A549 (cell line): ENCODE data around the gene KCNMA1. TPM values are rescaled to one million over a fixed set of nuclear protein-coding genes. Genes with fewer than 3 reads are reported as not detected.

Experiments
- ATAC-seq, 2 experiments: fragments of 200-7000 bp in 1 of 2; fragments of >200 bp in 1 of 2; cut with Nextera tagmentation in 1 of 2; cut with Tn5 transposase in 1 of 2; 3 replicates each; pipeline versions ENCODE4 v1.8.0 to v1.9.1; 2018 to 2020; ENCODE audit warnings: mild to moderate bottlenecking in 1 of 2, moderate library complexity in 1 of 2
- CTCF ChIA-PET: fragments of 300-600 bp; sonication (Branson Sonifier 250); formaldehyde crosslinking; extraction: SDS; loops from one replicate; lab custom pipeline; 2021; ENCODE audit warnings: antibody characterized with exemption, inconsistent platforms; lab: Yijun Ruan, JAX
- POLR2A ChIA-PET: fragments of 350-600 bp; formaldehyde crosslinking; extraction: SDS; loops from one replicate; lab custom pipeline; 2021; ENCODE audit warnings: antibody characterized with exemption, inconsistent platforms; lab: Yijun Ruan, JAX
- DNase-seq, 2 experiments: peaks; one replicate each; pipeline versions ENCODE4 v3.0.0 to v3.0.0-alpha.2; 2011 to 2016; ENCODE audit warnings: low read depth in 1 of 2, low spot score in 1 of 2
- FAIRE-seq: peaks from 2 replicates; lab custom pipeline; 2011; peaks lifted over from hg19 to GRCh38; lab: Jason Lieb, UNC
- H3K27ac ChIP-seq, 2 experiments: fragments of >200 bp; sonication (Bioruptor Twin); formaldehyde crosslinking; 3 replicates each; pipeline ENCODE4 v1.5.1; 2016 to 2017
- H3K4me1 ChIP-seq: fragments of >200 bp; sonication (Bioruptor Twin); formaldehyde crosslinking; 3 replicates; pipeline ENCODE4 v1.6.1; 2016
- H3K4me2 ChIP-seq: fragments of >200 bp; sonication (Bioruptor Twin); formaldehyde crosslinking; 3 replicates; pipeline ENCODE4 v1.6.1; 2016
- H3K4me3 ChIP-seq: fragments of >200 bp; sonication (Bioruptor Twin); formaldehyde crosslinking; 3 replicates; pipeline ENCODE4 v1.5.1; 2016
- H3K9me3 ChIP-seq: fragments of >200 bp; sonication (Bioruptor Twin); formaldehyde crosslinking; 3 replicates; pipeline ENCODE4 v1.6.1; 2016
- ATOH8 ChIP-seq: fragments of 250-450 bp; sonication (Bioruptor Pico); IDR thresholded peaks from 2 replicates; pipeline ENCODE4 v1.5.0; 2020; ENCODE audit warnings: low read depth, mild to moderate bottlenecking, moderate library complexity
- BCL3 ChIP-seq: fragments of >200 bp; sonication (Bioruptor Twin); formaldehyde crosslinking; IDR thresholded peaks from 3 replicates; pipeline ENCODE4 v1.6.1; 2016
- CBX8 ChIP-seq: fragments of 200-600 bp; sonication (generic); IDR thresholded peaks from 2 replicates; pipeline ENCODE4 v1.6.1; 2016
- CEBPB ChIP-seq, 2 experiments: fragments of >200 bp in 1 of 2; sonication (Bioruptor Twin) in 1 of 2; formaldehyde crosslinking in 1 of 2; IDR thresholded peaks; 2 replicates each; pipeline ENCODE4 v1.6.1; 2012 to 2016
- CHD4 ChIP-seq: fragments of 200-600 bp; sonication (generic); IDR thresholded peaks from 2 replicates; pipeline ENCODE4 v1.6.1; 2016; ENCODE audit warnings: antibody characterized with exemption, mild to moderate bottlenecking, borderline replicate concordance
- E2F6 ChIP-seq: IDR thresholded peaks from 2 replicates; pipeline ENCODE4 v1.6.1; 2012; ENCODE audit warnings: low read depth, borderline replicate concordance
- EHMT2 ChIP-seq: fragments of 200-600 bp; sonication (generic); IDR thresholded peaks from 2 replicates; pipeline ENCODE4 v1.6.1; 2016; ENCODE audit warnings: antibody characterized with exemption, low read depth, mild to moderate bottlenecking, moderate library complexity
- EP300 ChIP-seq, 2 experiments: fragments of >200 bp; sonication (Bioruptor Twin); formaldehyde crosslinking; IDR thresholded peaks; 2 replicates in 1 of 2; 3 replicates in 1 of 2; pipeline ENCODE4 v1.6.1; 2016 to 2017
- FOSB ChIP-seq: fragments of 250-450 bp; sonication (Bioruptor Pico); IDR thresholded peaks from 2 replicates; pipeline ENCODE4 v1.5.0; 2020; ENCODE audit warnings: mild to moderate bottlenecking, moderate library complexity
- FOSL2 ChIP-seq, 2 experiments: fragments of 450-650 bp in 1 of 2; fragments of >200 bp in 1 of 2; sonication (Bioruptor Twin) in 1 of 2; formaldehyde crosslinking; IDR thresholded peaks; 2 replicates each; pipeline versions ENCODE4 v1.5.0 to v1.6.1; 2016 to 2020; ENCODE audit warnings: mild to moderate bottlenecking in 1 of 2, moderate library complexity in 1 of 2
- FOXS1 ChIP-seq: fragments of 250-450 bp; sonication (Bioruptor Pico); IDR thresholded peaks from 2 replicates; pipeline ENCODE4 v1.5.0; 2020; ENCODE audit warnings: mild to moderate bottlenecking, moderate library complexity
- HDAC2 ChIP-seq: fragments of 200-600 bp; sonication (generic); IDR thresholded peaks from 2 replicates; pipeline ENCODE4 v1.6.1; 2016
- HOXB13 ChIP-seq: fragments of 250-450 bp; sonication (Bioruptor Pico); IDR thresholded peaks from 2 replicates; pipeline ENCODE4 v1.5.0; 2020; ENCODE audit warnings: low read depth, mild to moderate bottlenecking, moderate library complexity
- JUN ChIP-seq, 2 experiments: fragments of >200 bp; sonication (Bioruptor Twin); formaldehyde crosslinking; IDR thresholded peaks; 2 replicates in 1 of 2; 3 replicates in 1 of 2; pipeline ENCODE4 v1.6.1; 2016 to 2017
- MAX ChIP-seq: IDR thresholded peaks from 2 replicates; pipeline ENCODE4 v1.6.1; 2012
- MAZ ChIP-seq: fragments of 150-350 bp; IDR thresholded peaks from 2 replicates; pipeline ENCODE4 v1.6.1; 2014; ENCODE audit warnings: antibody characterized with exemption, low read depth, low read length, borderline replicate concordance
- MYC ChIP-seq: IDR thresholded peaks from 2 replicates; pipeline ENCODE4 v1.6.1; 2012; ENCODE audit warnings: mild to moderate bottlenecking, inconsistent platforms, low read length, improper control_type of control experiment, borderline replicate concordance
- NPAS2 ChIP-seq: fragments of 250-450 bp; sonication (Bioruptor Pico); IDR thresholded peaks from 2 replicates; pipeline ENCODE4 v1.8.0; 2022; ENCODE audit warnings: mild to moderate bottlenecking, moderate library complexity, borderline replicate concordance
- NR3C1 ChIP-seq: fragments of >200 bp; sonication (Bioruptor Twin); formaldehyde crosslinking; IDR thresholded peaks from 3 replicates; pipeline ENCODE4 v1.6.1; 2017
- PHF8 ChIP-seq: fragments of 200-600 bp; sonication (generic); IDR thresholded peaks from 2 replicates; pipeline ENCODE4 v1.6.1; 2016; ENCODE audit warnings: low read depth, mild to moderate bottlenecking, antibody characterized with exemption, moderate library complexity, borderline replicate concordance
- POLR2A ChIP-seq: IDR thresholded peaks from 2 replicates; pipeline ENCODE4 v1.6.1; 2012; ENCODE audit warnings: mild to moderate bottlenecking, low read length
- RARB ChIP-seq: fragments of 250-450 bp; sonication (Bioruptor Pico); IDR thresholded peaks from 2 replicates; pipeline ENCODE4 v1.8.0; 2021; ENCODE audit warnings: mild to moderate bottlenecking, moderate library complexity
- RCOR1 ChIP-seq: fragments of 150-350 bp; IDR thresholded peaks from 2 replicates; pipeline ENCODE4 v1.6.1; 2014; ENCODE audit warnings: antibody characterized with exemption, low read length, low read depth
- RFX5 ChIP-seq: fragments of 450-650 bp; IDR thresholded peaks from 2 replicates; pipeline ENCODE4 v1.7.1; 2014; ENCODE audit warnings: antibody characterized with exemption, mild to moderate bottlenecking, moderate library complexity
- RNF2 ChIP-seq: fragments of 200-600 bp; sonication (generic); IDR thresholded peaks from 2 replicates; pipeline ENCODE4 v1.6.1; 2016; ENCODE audit warnings: low read depth, mild to moderate bottlenecking, antibody characterized with exemption, moderate library complexity, borderline replicate concordance
- ZC3H11A ChIP-seq: fragments of 450-650 bp; IDR thresholded peaks from 2 replicates; pipeline ENCODE4 v1.6.1; 2014; ENCODE audit warnings: antibody characterized with exemption, mild to moderate bottlenecking
- ZFP36 ChIP-seq: fragments of 450-650 bp; IDR thresholded peaks from 2 replicates; pipeline ENCODE4 v1.6.1; 2014; ENCODE audit warnings: borderline replicate concordance; ENCODE audit not compliant: partially characterized antibody
- ZSCAN20 ChIP-seq: fragments of 250-450 bp; sonication (Bioruptor Pico); IDR thresholded peaks from 2 replicates; pipeline ENCODE4 v1.8.0; 2022; ENCODE audit warnings: mild to moderate bottlenecking, moderate library complexity
- WGBS: methylation state at CpG from one replicate; pipeline ENCODE4 v1.1.6; 2017; ENCODE audit errors: missing lambda C conversion rate; 5-methylcytosine and 5-hydroxymethylcytosine counted together
- polyA plus RNA-seq, 4 experiments: library from polyadenylated mRNA; depleted of rRNA in 3 of 4; stranded (reverse); fragments of >200 nt; fragmentation: RNase III in 1 of 4; extraction: RNeasy Plus Mini Kit Qiagen cat#74134 plus additional on column Dnase treatment in 1 of 4; gene quantifications; 2 replicates in 3 of 4; 3 replicates in 1 of 4; pipeline ENCODE4 v1.2.3, GENCODE V29; 2011 to 2017

KCNMA1 gene
- polyA plus RNA-seq, 2 of the 4 experiments (the other 2 are of a cell fraction): 14.9 to 30.6 TPM

- no peak for TF ChIP-seq BCL3
- TF ChIP-seq RARB (CRISPR knock-in tag): no peak
Measured at GRCh38 chr10:77293773-77294172, 343.8 kb downstream of the KCNMA1 start (continued).

- ATAC-seq (no peak), DNase-seq (no peak)
- CTCF ChIA-PET: interaction anchor here (0.7 to 1.8 kb wide), 7 partner anchors 8 to 348 kb away, joined by 3 to 5 read pairs (median 3); no protein-coding TSS in a partner anchor
- TF ChIP-seq E2F6 (no peak), JUN (IDR thresholded peaks at IDR 0.05) (no peak), NPAS2 (CRISPR knock-in tag) (no peak), ATOH8 (CRISPR knock-in tag) (no peak), MAZ (no peak), CEBPB (IDR thresholded peaks at IDR 0.05) (no peak), CHD4 (no peak), CBX8 (no peak), HOXB13 (CRISPR knock-in tag) (no peak), MAX (no peak), RCOR1 (no peak), FOSL2 (IDR thresholded peaks at IDR 0.05) (no peak), FOSL2 (CRISPR knock-in tag; IDR thresholded peaks at IDR 0.05) (no peak), POLR2A (no peak)
- TF ChIP-seq, all 56 proteins: peak for 0
- WGBS: 86% methylated on average over 2 of the region's 2 CpGs
- H3K4me2 ChIP-seq: no peak overlapping the region
- H3K9me3 ChIP-seq: no peaks in the 10 kb centered on the region
- H3K4me3 ChIP-seq: no peak overlapping the region
- no peak for FAIRE-seq
- peaks cover 66% of the 10 kb centered on the region for H3K4me1 ChIP-seq
- peak overlapping the region in 1 of 2 experiments; percentile 78; a peak in 3 of 6 replicates for H3K27ac ChIP-seq
- POLR2A ChIA-PET: no interaction called here
Measured at GRCh38 chr10:77293347-77293746, 344.3 kb downstream of the KCNMA1 start.

GRCh38 chr10:77291596-77292505 is 345.8 kb downstream of the KCNMA1 start:
- FAIRE-seq (no peak), DNase-seq (peak in 1 of 2 experiments; percentile 25), ATAC-seq (peak; percentile 31 to 61; a peak in 5 of 6 replicates)
- H3K4me3 ChIP-seq: no peak overlapping the region
- no peak for TF ChIP-seq POLR2A
- no peak for TF ChIP-seq ATOH8 (CRISPR knock-in tag)
- no peak for TF ChIP-seq NR3C1
- no peak for TF ChIP-seq FOSB
- no peak for TF ChIP-seq EP300 (IDR thresholded peaks at IDR 0.05)
- TF ChIP-seq ZSCAN20 (CRISPR knock-in tag): no peak
- no peak for TF ChIP-seq FOXS1 (CRISPR knock-in tag)
- no peak for TF ChIP-seq RNF2
- TF ChIP-seq EHMT2: no peak
- no peak for TF ChIP-seq ZC3H11A
- TF ChIP-seq FOSL2 (IDR thresholded peaks at IDR 0.05): no peak
- TF ChIP-seq FOSL2 (CRISPR knock-in tag; IDR thresholded peaks at IDR 0.05): no peak
- no peak for TF ChIP-seq PHF8
- no peak for TF ChIP-seq MYC
- no peak for TF ChIP-seq ZFP36
- no peak for TF ChIP-seq E2F6
- TF ChIP-seq RFX5: no peak
- TF ChIP-seq HDAC2: no peak
- WGBS: 56% methylated on average over 10 of the region's 10 CpGs
- ChIA-PET CTCF (interaction anchor here (0.9 to 2.0 kb wide), 5 partner anchors 9 to 126 kb away, joined by 3 to 6 read pairs (median 5); no protein-coding TSS in a partner anchor), POLR2A (no interaction called here)
- H3K4me2 ChIP-seq: peak overlapping the region; percentile 55
- H3K27ac ChIP-seq: peak overlapping the region; percentile 53 to 78
- peaks cover 71% of the 10 kb centered on the region for H3K4me1 ChIP-seq
- H3K9me3 ChIP-seq: no peaks in the 10 kb centered on the region
